DMS53 (cell line): ENCODE results near the gene MPV17L2.
"Not testable (repeated sequence)": the region's sequence is repeated elsewhere in the genome, so short reads cannot be mapped to it uniquely, and the experiment has no call there.

Experiments
- DNase-seq: peaks from one replicate; lab custom pipeline; 2025; lab: John Stamatoyannopoulos, UW

MPV17L2 gene

DNA sequence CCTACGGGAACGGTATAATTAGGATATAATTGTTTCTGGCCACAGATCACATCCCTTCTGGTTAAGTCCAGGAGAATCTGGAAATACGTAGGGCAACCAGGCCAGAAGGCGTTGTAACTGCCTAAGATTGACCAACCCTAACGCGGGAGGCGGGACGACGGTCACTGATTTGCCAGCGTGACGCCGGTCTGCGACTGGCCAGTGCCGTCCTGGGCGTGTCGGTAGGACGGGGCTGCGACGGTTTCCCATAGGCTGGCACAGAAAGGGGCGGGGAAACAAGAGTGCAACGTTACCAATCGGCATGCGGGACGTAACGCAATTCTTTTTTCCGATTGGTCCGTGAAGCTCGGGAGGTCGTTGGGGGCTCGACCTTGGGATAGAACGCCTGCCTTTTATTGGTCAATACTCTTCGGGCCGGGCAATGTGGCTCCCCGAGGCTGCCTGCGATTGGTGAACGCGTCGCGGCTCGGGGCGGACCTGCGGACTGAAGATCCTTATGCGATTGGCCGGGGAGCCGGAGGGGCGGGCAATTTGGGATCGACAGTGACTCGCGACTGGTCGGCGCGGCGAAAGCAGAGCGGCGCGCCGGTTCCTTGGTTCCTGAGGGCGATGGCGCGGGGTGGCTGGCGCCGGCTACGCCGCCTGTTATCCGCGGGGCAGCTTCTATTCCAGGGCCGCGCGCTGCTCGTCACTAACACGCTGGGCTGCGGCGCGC is at the start of gene MPV17L2:
MPV17L2 (plus strand) TSS at position 546 of the 715 bp plus-strand sequence; CDS start at position 610, 64 bp downstream.
- DNase-seq: peak; percentile 99

DNA sequence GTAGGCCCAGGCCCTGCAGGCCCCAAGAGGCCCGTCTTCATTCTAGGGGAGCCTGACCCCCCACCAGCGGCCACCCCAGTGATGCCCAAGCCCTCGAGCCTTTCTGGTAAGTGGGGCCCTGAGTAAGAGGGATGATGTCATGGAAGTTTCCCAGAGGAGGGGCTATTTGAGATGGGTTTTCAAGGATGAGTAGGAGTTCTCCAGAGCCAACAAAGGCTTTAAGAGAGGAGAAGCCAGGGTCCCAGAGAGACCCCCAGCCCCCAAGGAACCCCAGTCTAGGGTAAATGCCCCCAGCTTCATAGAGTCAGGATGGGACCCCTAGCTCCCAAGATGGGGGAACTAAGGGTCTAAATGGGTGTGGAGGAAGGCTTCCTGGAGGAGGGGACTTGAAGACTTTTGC is 49.1 kb upstream of the MPV17L2 start:
- no peak for DNase-seq

DNA sequence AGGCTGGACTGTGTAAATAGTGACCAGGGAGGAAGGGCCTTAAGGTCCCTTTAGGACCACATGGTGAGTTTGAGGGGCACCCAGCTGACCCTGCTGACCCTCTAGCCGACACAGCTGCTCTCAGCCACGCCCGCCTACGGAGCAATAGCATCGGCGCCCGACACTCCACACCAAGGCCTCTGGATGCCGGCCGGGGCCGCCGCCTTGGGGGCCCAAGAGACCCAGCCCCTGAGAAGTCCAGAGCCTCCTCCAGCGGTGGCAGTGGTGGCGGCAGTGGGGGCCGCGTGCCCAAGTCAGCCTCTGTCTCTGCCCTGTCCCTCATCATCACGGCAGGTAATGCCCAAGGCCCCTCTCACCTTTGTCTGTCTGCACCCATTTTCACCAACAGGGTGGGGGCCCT is 48.7 kb upstream of the MPV17L2 start:
- DNase-seq: no peak

DNA sequence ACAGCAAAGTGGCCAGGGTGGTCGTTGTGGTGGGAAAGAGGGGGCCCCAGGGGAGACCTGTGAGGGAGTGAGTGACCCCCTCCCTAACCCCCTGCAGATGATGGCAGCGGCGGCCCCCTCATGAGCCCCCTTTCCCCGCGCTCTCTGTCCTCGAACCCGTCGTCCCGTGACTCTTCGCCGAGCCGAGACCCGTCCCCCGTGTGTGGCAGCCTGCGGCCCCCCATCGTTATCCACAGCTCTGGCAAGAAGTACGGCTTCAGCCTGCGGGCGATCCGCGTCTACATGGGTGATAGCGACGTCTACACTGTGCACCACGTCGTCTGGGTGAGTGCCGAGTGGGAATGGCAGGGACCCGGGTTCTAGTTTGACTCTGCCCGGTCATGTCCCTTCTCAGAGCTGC is 48.1 kb upstream of the MPV17L2 start:
- DNase-seq: no peak

DNA sequence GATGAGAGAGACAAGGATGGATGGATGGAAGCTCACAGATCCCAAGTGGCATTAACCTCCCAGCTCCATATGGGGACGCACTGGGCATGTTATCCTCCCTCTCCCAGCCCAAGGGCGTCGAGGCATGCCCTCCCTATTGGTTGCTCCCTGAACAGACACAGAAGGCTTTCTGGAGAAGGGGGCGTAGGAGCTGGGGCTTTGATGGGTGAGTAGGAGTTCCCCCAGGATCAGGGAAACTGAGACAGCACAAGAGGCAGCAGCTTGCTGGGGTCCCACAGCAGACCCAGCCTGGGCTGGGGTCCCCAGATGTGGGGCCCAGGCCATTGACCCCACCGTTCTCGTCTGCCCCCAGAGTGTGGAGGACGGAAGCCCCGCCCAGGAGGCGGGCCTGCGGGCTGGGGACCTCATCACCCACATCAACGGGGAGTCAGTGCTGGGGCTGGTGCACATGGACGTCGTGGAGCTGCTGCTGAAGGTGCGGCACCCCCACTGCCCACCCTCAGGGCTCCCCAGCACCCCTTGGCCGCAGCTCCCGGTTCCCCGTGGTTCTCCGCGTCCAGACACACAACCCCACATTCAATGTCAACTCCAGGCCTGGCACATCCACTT is 47.5 kb upstream of the MPV17L2 start:
- no peak for DNase-seq

DNA sequence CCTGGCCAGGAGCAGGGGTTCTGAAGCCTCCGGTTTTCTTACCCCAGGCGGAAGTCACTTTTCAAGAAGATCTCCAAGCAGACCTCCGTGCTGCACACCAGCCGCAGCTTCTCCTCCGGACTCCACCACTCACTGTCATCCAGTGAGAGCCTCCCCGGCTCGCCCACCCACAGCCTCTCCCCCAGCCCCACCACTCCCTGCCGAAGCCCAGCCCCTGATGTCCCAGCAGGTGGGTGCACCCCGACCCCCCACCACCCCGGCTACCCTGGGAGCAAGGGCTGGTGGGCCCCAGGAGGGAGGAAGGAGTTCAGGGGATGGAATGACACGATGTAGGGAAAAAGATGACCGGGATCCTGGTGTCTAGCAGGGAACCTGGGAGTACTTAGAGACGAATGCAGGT is 45.6 kb upstream of the MPV17L2 start:
- DNase-seq: no peak

DNA sequence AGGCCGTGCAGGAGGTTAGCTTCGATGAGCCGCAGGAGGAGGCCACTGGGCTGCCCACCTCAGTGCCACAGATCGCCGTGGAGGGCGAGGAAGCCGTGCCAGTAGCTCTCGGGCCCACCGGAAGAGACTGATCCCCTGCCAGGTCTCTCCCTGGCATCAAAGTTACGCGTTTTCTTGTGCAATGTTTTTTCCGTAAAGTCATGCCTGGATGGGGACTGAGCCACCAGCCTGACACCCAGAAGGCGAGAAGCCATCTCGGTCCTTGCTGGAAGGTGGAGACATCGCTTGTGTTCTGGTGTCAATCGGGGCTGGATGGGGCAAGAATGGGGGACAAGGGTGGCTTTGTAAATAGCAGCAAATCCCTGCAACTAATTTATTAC is 43.4 kb upstream of the MPV17L2 start:
- DNase-seq: no peak

DNA sequence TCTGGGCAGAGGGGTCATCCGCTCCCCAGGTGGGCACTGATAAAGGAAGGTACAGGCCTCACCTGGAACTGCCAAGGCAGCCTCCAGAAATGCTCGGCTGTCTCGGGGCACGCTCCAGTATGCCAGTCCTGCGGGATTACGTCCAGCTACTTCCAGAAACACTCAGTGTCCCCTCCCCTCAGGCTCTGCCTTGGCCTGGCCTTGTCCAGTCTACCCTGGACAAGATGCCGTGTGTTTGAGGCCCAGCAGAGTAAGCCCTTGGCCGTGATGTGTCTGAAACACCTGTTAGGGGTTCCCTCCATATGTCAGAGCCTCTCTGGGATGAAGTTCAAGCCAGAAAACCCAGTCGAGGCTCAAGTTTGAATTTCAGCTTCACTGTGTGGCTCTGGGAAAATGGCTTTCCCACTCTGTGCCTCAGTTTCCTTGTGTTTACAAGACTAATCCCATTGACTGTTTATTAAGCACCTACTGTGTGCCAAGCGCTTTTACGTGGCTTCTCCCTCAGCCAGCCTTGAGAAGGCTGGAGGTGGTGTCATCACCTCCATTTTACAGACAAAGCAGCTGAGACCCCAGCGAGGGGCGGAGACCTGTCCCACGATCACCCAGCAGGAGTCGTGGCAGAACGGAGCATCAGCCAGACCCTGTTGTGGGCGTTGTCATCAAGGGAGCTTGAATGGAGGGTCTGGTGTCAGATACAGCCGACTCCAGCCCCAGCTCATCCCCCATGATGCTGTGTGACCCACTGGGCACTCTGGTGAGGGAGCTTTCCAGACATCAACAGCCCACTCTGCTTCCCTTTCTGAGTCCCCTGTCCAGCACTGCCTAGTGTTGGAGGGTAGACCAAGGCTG is 42.0 kb upstream of the MPV17L2 start:
- DNase-seq: no peak

DNA sequence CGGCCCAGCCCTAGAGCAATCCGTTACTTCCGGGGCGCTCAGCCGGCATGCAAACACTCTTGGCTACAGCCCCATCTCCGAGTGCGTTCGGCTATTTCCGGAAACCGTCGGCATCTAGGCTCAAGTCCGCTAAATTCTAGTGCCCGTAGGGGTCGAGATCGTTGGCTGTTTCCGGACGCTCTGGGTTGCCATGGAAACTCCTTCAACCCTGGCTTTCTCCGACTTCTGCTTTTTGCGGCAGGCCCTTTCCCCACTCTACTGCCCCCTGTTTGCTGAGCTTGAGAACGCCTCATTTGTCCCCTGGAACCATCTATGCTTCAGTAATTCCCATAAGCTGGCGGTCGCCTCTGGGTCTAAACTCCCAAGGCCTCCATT is 40.6 kb upstream of the MPV17L2 start:
- peak; percentile 96 for DNase-seq

DNA sequence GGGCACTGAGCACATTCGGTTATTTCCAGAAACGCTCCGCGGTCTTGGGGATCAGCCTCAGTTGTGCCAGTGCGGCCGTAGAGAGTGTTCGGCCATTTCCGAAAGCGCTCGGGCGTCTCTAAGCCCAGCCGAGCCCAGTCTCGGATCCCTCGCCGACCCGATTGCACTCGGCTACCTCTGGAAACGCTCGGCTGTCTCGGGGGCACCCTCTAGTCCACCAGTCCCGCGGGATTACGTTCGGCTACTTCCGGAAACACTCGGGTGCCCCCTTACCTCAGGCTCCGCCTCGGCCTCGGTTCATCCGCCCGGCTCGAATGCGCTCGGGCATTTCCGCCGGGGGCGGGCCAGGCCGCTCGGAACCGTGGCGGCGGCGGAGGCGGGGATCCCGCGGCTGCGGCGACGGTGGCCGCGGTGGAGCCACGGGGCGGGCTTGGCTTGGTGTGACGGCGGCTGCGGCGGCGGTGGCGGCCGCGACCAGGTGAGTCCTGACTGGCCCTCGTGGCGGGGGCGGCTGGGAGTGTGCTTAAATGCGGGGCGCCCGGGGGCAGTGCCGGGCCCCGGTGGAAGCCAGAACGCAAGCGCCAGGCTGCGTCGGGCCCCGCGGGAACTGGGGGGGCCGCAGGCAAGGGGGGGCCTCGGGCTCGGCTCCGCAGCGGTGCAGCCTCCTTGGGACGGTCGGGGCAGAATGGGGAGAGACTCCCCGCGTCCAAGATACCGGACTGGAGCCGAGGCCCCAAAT is 40.0 kb upstream of the MPV17L2 start, which contains the start of gene PIK3R2:
PIK3R2 (plus strand) TSS at position 347 of the 739 bp plus-strand sequence. CDS start 2,717 bp downstream, outside the sequence.
- DNase-seq: peak; percentile 99

DNA sequence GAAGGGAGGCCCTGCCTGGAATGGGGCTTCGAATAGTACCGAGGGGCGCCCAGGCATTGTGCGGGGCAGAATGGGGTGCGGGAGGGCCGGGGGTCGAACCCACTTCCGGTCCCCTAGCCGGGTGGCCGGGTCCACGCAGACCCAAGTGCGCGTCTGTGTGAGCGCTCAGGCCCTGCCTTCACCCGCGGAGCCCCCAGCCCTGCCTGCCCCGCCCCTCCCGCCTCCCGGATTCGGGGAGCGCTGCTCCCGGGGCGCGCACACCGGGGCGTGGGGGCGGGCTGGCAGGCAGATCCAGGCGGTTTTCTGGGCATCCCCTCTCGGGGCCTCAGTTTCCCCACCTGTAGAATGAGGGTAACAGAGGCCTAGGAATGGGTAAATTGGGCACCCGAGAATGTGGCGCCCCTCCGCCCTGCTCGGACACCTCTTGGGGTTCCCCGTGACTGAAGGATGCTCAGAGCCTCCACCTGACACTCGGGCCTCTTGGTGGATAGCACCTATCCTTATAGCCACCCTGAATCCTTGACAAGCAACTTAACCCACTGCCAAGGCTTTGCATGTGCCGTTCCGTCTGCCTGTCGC is 39.4 kb upstream of the MPV17L2 start:
- DNase-seq: peak; percentile 42

DNA sequence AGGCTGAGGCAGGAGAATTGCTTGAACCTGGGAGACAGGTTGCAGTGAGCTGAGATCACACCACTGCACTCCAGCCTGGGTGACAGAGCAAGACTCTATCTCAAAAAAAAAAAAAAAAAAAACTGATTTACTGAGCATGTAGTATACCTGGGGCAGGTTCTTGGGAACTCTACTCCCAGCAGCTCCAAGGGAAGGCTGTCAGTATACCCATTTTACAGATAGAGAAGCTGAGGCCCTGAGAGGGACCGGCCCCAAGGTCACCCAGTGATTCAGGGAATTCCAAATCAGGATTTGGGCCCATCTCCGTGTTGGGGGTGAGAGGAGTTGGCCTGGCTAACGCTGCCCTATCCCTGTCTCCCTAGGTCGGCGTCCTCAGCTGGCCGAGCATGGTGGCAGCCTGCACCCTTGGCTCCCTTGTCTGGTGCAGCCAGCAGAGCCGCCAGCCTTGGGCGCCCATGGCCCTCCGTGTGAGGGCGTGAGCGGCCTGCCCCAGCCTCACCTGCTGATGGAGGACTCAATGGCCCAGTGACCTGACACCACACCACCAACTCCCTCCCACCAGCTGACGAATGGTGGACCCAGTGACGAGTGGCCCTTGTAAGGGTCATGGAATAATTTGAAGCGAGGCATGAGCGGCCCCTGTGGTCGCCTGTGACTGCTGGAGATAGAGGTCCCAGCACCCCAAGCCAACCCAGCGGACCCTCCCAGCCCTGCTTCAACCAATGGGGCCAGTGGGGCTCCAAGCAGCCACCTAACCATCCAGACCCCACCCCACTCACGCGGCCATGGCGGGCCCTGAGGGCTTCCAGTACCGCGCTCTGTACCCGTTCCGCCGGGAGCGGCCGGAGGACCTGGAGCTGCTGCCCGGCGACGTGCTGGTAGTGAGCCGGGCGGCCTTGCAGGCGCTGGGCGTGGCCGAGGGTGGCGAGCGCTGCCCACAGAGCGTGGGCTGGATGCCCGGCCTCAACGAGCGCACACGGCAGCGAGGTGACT is 37.6 kb upstream of the MPV17L2 start:
- no peak for DNase-seq

DNA sequence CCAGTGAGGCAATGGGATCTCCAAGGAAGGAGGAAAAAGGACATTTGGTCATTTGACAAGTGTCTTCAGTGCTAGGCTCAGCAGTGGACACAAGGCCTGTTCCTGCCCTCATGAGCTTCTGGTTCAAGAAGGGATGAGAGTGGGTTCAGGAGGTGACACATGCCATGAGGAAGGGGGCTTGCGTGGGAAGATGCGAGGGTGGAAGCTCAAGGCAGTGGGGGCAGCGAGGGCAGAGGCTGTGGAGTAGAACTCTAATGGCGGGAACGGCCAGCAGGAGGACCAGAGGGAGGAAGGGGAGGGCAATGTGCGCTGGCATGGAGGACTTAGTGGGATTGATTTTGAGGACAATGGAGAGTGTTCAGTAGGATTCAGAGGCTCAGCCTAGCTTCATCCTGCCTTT is 36.8 kb upstream of the MPV17L2 start:
- peak; percentile 20 for DNase-seq

DNA sequence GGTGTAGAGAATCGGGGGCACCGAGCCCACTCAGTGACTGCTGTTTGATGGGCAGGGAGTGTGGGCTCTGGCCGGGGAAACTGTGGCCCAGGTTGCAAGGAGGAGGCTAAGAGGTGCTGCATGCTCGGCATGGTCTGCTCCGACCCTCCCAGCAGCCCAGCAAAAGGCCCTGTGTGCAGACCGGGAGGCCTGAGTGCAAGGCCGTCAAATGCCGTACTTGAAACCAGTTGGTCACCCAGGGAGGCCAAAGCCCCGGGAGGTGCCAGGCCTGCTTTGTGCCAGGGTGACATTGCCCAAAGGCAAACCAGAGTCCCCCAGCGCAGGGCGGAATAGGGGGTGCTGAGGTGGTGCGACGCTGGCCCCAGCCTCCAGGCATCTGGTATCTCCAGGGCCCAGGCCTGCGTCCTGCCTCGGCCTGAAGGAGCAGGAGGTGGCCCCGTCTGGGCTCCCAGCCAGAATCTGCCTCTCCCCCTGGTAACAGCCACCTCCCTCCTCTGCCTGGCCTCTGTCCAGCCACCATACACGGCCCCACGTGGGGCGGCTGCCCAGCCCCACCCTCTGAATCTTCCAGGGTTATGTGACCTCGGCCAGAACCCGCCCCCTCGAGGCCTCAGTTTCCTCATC is 36.1 kb upstream of the MPV17L2 start:
- peak; percentile 94 for DNase-seq

DNA sequence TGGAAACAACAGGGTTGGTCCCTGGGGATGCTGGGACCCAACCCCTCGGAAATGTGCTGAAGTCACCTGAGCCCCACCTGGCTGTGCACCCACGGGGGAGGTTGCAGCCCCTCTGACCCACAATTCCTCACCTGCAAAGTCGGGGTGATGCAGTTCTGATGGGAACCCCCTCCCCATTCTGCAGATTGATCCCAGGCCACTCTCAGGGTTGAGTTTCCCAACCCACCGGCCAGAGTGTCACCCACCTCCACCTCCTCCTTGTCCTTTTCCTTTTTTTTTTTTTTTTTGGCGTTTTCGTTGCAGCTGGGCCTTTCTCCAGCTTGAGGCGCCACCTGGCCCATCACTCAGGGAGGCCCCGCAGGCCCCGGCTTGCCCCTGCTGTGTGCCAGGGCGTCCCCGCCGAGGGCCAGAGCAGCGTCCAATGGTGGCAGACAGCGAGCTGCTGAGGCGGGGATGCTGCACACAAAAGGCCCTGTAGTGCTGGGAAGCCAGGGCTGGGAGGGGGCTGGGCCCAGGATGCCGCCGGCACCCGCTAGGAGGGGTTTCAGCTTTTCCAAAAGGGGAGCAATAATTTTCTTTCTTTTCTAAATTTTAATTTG is 35.5 kb upstream of the MPV17L2 start:
- DNase-seq: peak; percentile 93

DNA sequence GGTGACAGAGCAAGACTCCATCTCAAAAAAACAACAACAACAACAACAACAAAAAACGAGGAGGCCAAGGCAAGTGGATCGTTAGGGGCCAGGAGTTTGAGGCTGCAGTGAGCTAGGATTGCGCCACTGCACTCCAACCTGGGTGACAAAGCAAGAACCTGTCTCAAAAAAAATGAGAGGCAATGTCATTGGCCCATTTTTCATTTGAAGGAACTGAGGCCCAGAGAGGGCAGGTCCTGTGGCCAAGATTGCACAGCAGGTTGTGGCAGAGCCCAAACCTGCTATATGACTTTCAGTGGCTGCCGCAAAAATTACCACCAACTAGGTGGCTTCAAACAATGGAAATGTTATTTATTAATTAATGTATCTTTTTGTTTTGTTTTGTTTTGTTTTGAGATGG is 34.6 kb upstream of the MPV17L2 start:
- no peak for DNase-seq

DNA sequence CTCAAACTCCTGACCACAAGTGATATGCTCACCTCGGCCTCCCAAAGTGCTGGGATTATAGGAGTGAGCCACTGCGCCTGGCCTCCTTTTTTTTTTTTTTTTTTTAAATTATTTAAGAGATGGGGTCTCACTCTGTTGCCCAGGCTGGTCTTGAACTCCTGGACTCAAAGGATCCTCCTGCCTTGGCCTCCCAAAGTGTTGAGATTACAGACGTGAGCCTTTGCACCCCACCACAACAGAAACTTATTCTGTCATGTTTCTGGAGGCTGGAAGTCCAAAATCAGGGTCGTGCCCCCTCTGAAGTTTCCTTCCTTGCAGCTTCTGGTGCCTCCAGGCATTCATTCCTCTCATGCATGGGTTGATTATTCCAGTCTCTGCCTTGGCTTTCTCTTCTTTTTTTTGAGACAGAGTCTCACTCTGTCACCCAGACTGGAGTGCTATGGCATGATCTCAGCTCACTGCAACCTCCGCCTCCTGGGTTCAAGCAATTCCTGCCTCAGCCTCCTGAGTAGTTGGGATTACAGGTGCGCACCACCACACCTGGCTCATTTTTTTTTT is 33.9 kb upstream of the MPV17L2 start:
- DNase-seq: not testable (repeated sequence)

DNA sequence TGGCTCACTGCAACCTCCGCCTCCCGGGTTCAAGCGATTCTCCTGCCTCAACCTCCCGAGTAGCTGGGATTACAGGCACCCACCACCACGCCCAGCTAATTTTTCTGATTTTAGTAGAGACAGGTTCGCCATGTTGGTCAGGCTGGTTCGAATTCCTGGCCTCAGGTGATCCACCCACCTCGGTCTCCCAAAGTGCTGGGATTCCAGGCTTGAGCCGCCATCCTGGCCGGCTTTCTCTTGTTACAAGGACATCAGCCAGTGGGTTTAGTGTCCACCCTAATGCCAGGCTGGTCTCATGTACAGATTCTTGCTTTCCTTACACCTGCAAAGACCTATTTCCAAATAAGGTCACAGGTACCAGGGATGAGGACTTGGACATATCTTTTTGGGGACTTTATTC is 33.2 kb upstream of the MPV17L2 start:
- no peak for DNase-seq

DNA sequence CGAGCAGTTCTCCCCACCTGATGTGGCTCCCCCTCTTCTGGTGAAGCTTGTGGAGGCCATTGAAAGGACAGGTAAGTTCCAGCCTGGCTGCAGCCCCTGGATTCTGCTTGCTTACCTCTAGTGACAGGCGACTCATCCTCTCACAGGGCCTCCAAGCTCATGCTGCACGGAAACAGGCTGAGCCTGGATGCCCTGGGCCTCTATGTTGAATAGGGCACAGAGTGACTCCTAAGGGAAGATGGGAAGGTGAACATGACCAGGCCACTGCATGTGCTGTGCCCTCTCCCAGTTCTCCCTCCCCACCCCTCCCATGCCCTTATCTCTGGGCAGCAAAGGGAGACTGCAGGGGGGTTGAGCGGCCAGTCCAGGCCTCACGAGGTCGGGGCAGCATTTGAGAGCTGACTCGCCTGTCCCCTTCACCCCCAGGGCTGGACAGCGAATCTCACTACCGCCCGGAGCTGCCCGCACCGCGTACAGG is 32.5 kb upstream of the MPV17L2 start:
- DNase-seq: peak; percentile 50
